SJSA1 (cell line): ENCODE data around the gene LRSAM1. TPM values are rescaled to one million over a fixed set of nuclear protein-coding genes. Genes with fewer than 3 reads are reported as not detected.
"Not testable (repeated sequence)": the region's sequence is repeated elsewhere in the genome, so short reads cannot be mapped to it uniquely, and the experiment has no call there.

Experiments
- DNase-seq, 2 experiments: peaks; one replicate each; pipeline ENCODE4 v3.0.0-alpha.2; 2015 to 2020; ENCODE audit warnings: low spot score in 2 of 2, low read depth in 1 of 2
- H3K27ac ChIP-seq: fragments of 250-450 bp; sonication (Bioruptor Pico); 2 replicates; pipeline ENCODE4 v1.5.1; 2020; ENCODE audit warnings: mild to moderate bottlenecking, moderate library complexity
- H3K27me3 ChIP-seq: fragments of 250-450 bp; sonication (Bioruptor Pico); replicated peaks from 2 replicates; pipeline ENCODE4 v1.5.1; 2020; ENCODE audit warnings: mild to moderate bottlenecking, moderate library complexity
- H3K36me3 ChIP-seq: fragments of 250-450 bp; sonication (Bioruptor Pico); 2 replicates; pipeline ENCODE4 v1.5.1; 2020; ENCODE audit warnings: mild to moderate bottlenecking
- H3K4me1 ChIP-seq: fragments of 250-450 bp; sonication (Bioruptor Pico); replicated peaks from 2 replicates; pipeline ENCODE4 v1.6.1; 2021; ENCODE audit warnings: mild to moderate bottlenecking
- H3K4me3 ChIP-seq: fragments of 250-450 bp; sonication (Bioruptor Pico); 2 replicates; pipeline ENCODE4 v1.5.1; 2020; ENCODE audit warnings: mild to moderate bottlenecking
- H3K9me3 ChIP-seq: fragments of 250-450 bp; sonication (Bioruptor Pico); replicated peaks from 2 replicates; pipeline ENCODE4 v1.5.1; 2020; ENCODE audit warnings: mild to moderate bottlenecking
- total RNA-seq: library from RNA; depleted of rRNA; stranded (reverse); fragments of >200 nt; shearing (Covaris generic); gene quantifications from 2 replicates; pipeline ENCODE4 v1.2.3, GENCODE V29; 2014

The LRSAM1 gene
- total RNA-seq, 1 experiment from 2014 or later, result 5.3 TPM

GRCh38 chr9:127457191-127457878 lies 6.0 kb downstream of the LRSAM1 start:
- Histone ChIP-seq H3K27ac (no peak overlapping the region), H3K9me3 (no peaks in the 10 kb centered on the region), H3K4me1 (peaks cover 2% of the 10 kb centered on the region), H3K27me3 (no peaks in the 10 kb centered on the region), H3K4me3 (no peak overlapping the region), H3K36me3 (peaks cover 19% of the 10 kb centered on the region)
- DNase-seq, result no peak

GRCh38 chr9:127458921-127459320 lies 7.6 kb downstream of the LRSAM1 start:
- no peak for DNase-seq
- Histone ChIP-seq H3K4me1 (peaks cover 8% of the 10 kb centered on the region), H3K27ac (no peak overlapping the region), H3K4me3 (no peak overlapping the region), H3K9me3 (no peaks in the 10 kb centered on the region), H3K27me3 (no peaks in the 10 kb centered on the region), H3K36me3 (peaks cover 16% of the 10 kb centered on the region)

DNA sequence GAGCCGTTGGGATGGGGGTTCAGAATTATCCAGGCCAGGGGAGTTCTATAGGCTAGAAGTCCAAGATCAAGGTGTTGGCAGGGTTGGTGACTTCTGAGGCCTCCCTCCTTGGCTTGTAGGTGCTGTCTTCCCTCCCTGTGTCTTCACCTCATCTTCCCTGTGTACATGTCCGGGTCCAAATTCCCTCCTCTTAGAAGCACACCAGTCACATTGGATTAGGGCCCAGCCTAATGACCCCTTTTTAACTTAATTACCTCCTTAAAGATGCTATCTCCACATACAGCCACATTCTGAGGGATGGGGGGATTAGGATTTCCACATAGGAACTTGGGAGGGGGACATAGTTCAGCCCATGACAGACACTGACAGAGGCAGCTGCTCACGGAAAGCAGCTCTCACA lies 12.1 kb downstream of the LRSAM1 start:
- Histone ChIP-seq H3K27ac (peak overlapping the region; percentile 33), H3K9me3 (no peaks in the 10 kb centered on the region), H3K4me1 (peaks cover 14% of the 10 kb centered on the region), H3K27me3 (no peaks in the 10 kb centered on the region), H3K4me3 (no peak overlapping the region), H3K36me3 (peaks cover 12% of the 10 kb centered on the region)
- no peak for DNase-seq

DNA sequence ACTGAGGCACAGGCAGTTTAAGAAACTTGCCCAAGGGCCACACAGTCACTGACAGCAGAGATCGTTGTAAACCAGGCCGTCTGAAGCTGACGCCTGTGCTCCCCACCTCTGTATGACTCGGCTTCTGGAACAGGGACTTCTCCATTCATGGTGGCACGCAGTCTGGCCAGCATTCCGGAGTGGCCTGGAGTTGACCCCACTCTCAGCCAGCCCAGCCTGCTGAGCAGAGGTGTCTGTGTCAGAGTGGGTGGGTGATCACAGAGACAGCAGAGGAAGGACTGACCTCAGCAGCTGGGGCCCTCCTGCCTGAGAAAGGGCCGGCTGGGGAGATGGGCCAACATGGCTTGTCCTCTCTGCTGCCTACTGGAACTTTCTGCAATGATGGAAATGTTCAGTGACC lies 12.6 kb downstream of the LRSAM1 start:
- peak; percentile 52 to 68 for DNase-seq

GRCh38 chr9:127466407-127466917 lies 15.2 kb downstream of the LRSAM1 start:
- H3K27me3 ChIP-seq, DNase-seq, H3K4me3 ChIP-seq, H3K27ac ChIP-seq, H3K36me3 ChIP-seq, H3K9me3 ChIP-seq: not testable (repeated sequence)
- peaks cover 14% of the 10 kb centered on the region for H3K4me1 ChIP-seq

More for the DNA sequence above, 12.6 kb downstream of the LRSAM1 start:
- Histone ChIP-seq H3K4me1 (peaks cover 14% of the 10 kb centered on the region), H3K27ac (peak overlapping the region; percentile 33), H3K4me3 (no peak overlapping the region), H3K9me3 (no peaks in the 10 kb centered on the region), H3K36me3 (peaks cover 12% of the 10 kb centered on the region), H3K27me3 (no peaks in the 10 kb centered on the region)

DNA sequence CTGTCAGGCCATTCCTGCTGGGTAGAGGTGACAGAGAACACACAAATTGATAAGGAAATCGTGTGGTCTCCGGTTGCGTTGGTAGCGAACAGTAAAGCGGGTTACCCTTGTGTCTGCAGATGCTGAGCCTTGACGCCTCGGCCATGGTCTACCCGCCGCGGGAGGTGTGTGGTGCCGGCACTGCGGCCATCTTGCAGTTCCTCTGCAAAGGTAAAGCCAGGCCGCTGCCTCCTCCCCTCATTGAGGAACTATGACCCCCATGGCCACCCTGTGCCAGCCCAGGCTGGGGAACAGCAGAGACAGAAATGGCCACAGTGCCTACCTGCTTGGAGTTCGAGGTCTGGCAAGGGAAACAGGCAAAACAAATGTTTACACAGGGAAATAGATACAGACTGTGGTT lies 16.3 kb downstream of the LRSAM1 start:
- H3K4me3 ChIP-seq, result no peak overlapping the region
- DNase-seq, result no peak
- H3K27me3 ChIP-seq, result no peaks in the 10 kb centered on the region
- peaks cover 14% of the 10 kb centered on the region for H3K4me1 ChIP-seq
- H3K9me3 ChIP-seq, result no peaks in the 10 kb centered on the region
- no peak overlapping the region for H3K27ac ChIP-seq
- H3K36me3 ChIP-seq, result no peaks in the 10 kb centered on the region

DNA sequence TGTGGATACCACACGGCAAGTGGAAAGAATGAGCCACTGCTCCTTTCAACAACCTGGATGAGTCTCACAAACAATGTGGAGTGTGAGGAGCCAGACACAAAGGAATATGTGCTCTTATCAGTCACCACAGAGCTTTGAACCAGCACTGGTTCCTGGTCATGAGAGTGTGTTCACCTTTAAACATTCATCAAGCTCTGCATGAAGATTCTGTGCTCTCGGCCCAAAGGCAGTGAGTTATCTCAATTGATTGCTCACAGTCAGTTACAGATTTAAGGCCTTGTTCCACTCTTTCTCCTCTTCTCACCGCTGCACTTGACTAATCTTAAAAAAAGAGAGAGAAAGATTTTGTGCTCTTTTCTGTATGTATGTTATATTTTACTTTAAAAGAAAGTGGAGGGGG lies 19.4 kb downstream of the LRSAM1 start:
- H3K36me3 ChIP-seq, result no peaks in the 10 kb centered on the region
- no peaks in the 10 kb centered on the region for H3K27me3 ChIP-seq
- no peaks in the 10 kb centered on the region for H3K4me1 ChIP-seq
- DNase-seq, result no peak
- H3K4me3 ChIP-seq, result no peak overlapping the region
- H3K27ac ChIP-seq, result no peak overlapping the region
- no peaks in the 10 kb centered on the region for H3K9me3 ChIP-seq

DNA sequence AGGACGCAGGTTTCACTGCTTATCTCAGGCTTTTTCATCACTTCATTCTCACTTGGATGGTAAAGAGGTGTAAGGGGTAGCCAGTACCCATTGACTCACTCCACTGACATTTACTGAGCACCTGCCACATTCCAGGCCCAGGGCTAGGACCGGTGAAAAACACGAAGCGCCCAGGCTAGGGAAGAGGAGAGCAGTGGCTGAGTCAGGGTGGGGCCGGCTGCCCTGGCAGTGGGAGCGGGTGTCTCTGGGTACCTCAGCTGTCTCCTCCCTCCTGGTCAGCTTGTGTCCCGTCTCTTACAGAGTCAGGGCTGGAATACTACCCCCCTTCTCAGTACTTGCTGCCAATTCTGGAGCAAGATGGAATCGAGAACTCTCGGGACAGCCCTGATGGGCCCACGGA lies 22.2 kb downstream of the LRSAM1 start:
- Histone ChIP-seq H3K9me3 (no peaks in the 10 kb centered on the region), H3K36me3 (no peaks in the 10 kb centered on the region), H3K27me3 (no peaks in the 10 kb centered on the region), H3K4me1 (no peaks in the 10 kb centered on the region), H3K4me3 (no peak overlapping the region), H3K27ac (no peak overlapping the region)
- DNase-seq, result no peak

GRCh38 chr9:127473932-127474331 lies 22.6 kb downstream of the LRSAM1 start:
- Histone ChIP-seq H3K4me1 (no peaks in the 10 kb centered on the region), H3K4me3 (no peak overlapping the region), H3K9me3 (no peaks in the 10 kb centered on the region), H3K36me3 (no peaks in the 10 kb centered on the region), H3K27me3 (no peaks in the 10 kb centered on the region), H3K27ac (no peak overlapping the region)
- DNase-seq, result no peak

DNA sequence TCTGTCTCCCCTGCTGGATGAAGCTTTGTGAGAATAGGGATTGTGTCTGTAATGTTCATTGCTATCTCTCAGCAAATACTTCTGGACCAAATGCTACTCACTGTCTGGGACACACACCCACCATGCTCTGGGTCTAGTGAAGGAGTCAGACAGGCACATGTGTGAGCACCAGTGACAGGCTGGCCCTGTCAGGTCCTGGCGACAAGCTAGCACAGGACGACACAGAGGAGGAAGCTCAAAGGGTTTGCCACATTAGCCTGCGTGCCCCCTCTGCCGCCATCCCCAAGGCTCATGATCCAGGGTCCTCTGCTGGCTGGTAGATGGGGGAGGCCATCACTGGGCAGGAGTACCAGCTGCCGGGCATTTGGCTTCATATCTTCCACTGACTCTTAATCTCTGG lies 23.3 kb downstream of the LRSAM1 start:
- H3K4me3 ChIP-seq, result no peak overlapping the region

DNA sequence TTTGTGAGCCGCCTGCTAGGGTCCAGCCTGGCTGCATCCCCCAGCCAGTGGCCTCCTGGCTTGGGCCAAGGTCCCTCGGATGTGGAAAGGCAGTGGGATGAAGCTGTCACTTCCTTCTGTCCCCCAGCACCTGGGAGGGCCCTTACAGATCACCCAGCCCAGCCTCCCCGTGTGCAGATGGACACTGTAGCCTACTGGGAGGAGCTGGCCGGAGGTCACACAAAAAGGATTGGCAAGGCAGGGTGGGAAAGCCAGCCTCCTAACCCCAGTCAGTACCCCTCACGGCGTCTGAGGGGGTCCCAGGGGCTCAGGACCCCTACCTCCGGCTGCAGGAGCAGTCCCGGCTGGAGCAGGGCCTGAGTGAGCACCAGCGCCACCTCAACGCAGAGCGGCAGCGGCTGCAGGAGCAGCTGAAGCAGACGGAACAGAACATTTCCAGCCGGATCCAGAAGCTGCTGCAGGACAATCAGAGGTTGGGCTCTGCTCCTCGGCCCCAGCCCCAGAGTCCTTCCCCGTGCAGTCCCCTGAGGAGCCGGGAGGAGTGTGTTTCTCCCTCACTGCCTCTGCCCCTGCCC lies 28.3 kb downstream of the LRSAM1 start:
- Histone ChIP-seq H3K27ac (no peak overlapping the region), H3K4me1 (no peaks in the 10 kb centered on the region), H3K9me3 (no peaks in the 10 kb centered on the region), H3K27me3 (no peaks in the 10 kb centered on the region), H3K4me3 (no peak overlapping the region), H3K36me3 (no peaks in the 10 kb centered on the region)
- no peak for DNase-seq

More for the DNA sequence above, 23.3 kb downstream of the LRSAM1 start:
- no peaks in the 10 kb centered on the region for H3K4me1 ChIP-seq
- H3K27ac ChIP-seq, result no peak overlapping the region
- H3K36me3 ChIP-seq, result no peaks in the 10 kb centered on the region
- H3K9me3 ChIP-seq, result no peaks in the 10 kb centered on the region
- H3K27me3 ChIP-seq, result no peaks in the 10 kb centered on the region
- DNase-seq, result no peak

DNA sequence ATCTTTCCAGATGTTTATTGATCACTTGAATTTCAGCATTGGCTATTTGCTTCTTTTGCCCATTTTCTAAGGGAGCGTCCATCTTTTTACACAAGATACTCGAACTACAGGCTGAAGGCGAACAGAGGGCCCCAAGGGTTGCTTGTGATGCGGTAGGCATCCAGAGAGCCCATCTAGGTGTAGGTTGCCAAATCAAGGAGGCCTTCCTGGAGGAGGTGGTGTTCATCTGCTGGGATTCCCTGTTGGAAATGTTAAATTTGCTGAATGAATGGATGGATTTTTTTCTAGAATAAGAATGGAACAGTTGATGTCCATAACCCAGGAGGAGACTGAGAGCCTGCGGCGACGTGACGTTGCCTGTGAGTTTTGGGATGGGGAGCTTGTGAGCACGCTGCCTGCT lies 31.4 kb downstream of the LRSAM1 start:
- DNase-seq, result no peak
- H3K9me3 ChIP-seq, result no peaks in the 10 kb centered on the region
- H3K4me1 ChIP-seq, result no peaks in the 10 kb centered on the region
- H3K27me3 ChIP-seq, result no peaks in the 10 kb centered on the region
- H3K4me3 ChIP-seq, result no peak overlapping the region
- H3K36me3 ChIP-seq, result peaks cover 4% of the 10 kb centered on the region; the same call in 1 of the 2 replicates
- H3K27ac ChIP-seq, result no peak overlapping the region

GRCh38 chr9:127485995-127486394 lies 34.7 kb downstream of the LRSAM1 start:
- Histone ChIP-seq H3K9me3 (no peaks in the 10 kb centered on the region), H3K4me1 (no peaks in the 10 kb centered on the region), H3K27ac (no peak overlapping the region), H3K36me3 (peaks cover 4% of the 10 kb centered on the region; the same call in 1 of the 2 replicates), H3K27me3 (no peaks in the 10 kb centered on the region), H3K4me3 (no peak overlapping the region)
- no peak for DNase-seq

- no peaks in the 10 kb centered on the region for H3K4me1 ChIP-seq
- no peak for DNase-seq
- H3K36me3 ChIP-seq, result peaks cover 7% of the 10 kb centered on the region; the same call in 1 of the 2 replicates
- H3K27me3 ChIP-seq, result no peaks in the 10 kb centered on the region
- no peak overlapping the region for H3K27ac ChIP-seq
- no peak overlapping the region for H3K4me3 ChIP-seq
- no peaks in the 10 kb centered on the region for H3K9me3 ChIP-seq
Measured at GRCh38 chr9:127488946-127489345, 37.6 kb downstream of the LRSAM1 start.
